Calu3 (cell line): ENCODE measurements around the gene HOGA1. TPM values are rescaled to one million over a fixed set of nuclear protein-coding genes. Genes with fewer than 3 reads are reported as not detected.
"Not testable (repeated sequence)": the region's sequence is repeated elsewhere in the genome, so short reads cannot be mapped to it uniquely, and the experiment has no call there.

Source experiments
- BruUV-seq: library from RNA; stranded (reverse); fragments of 400-500 nt; replicated peaks from 2 replicates; lab custom pipeline; 2021; lab: Mats Ljungman, UMichigan
- CTCF ChIA-PET: fragments of 300-600 bp; sonication (Branson Sonifier 250); formaldehyde crosslinking; loops from one replicate; lab custom pipeline; 2022; ENCODE audit warnings: antibody characterized with exemption; lab: Charles Lee
- DNase-seq: peaks from one replicate; pipeline ENCODE4 v3.0.0; 2022
- H3K27ac Mint-ChIP-seq: one replicate; pipeline ENCODE4 v1.8.0; 2022; ENCODE audit warnings: mixed read lengths; ENCODE audit not compliant: unreplicated experiment
- H3K27me3 Mint-ChIP-seq: one replicate; pipeline ENCODE4 v1.8.0; 2022; ENCODE audit warnings: mixed read lengths; ENCODE audit not compliant: unreplicated experiment
- H3K36me3 Mint-ChIP-seq: one replicate; pipeline ENCODE4 v1.8.0; 2022; ENCODE audit warnings: mild to moderate bottlenecking, moderate library complexity, mixed read lengths; ENCODE audit not compliant: insufficient read depth, unreplicated experiment
- H3K4me1 Mint-ChIP-seq: one replicate; pipeline ENCODE4 v1.8.0; 2022; ENCODE audit warnings: mild to moderate bottlenecking, low read depth, mixed read lengths; ENCODE audit not compliant: unreplicated experiment
- H3K4me3 Mint-ChIP-seq: one replicate; pipeline ENCODE4 v1.8.0; 2022; ENCODE audit warnings: mild to moderate bottlenecking, low read depth, moderate library complexity, mixed read lengths; ENCODE audit not compliant: unreplicated experiment
- H3K9me3 Mint-ChIP-seq: one replicate; pipeline ENCODE4 v1.8.0; 2022; ENCODE audit warnings: low read depth, mixed read lengths; ENCODE audit not compliant: unreplicated experiment
- intact Hi-C: fragments of 100-400 bp; cut with micrococcal nuclease; formaldehyde crosslinking; loops from one replicate; pipeline ENCODE4 v1.10.0; 2022; ENCODE audit not compliant: unreplicated experiment
- total RNA-seq: library from RNA; stranded (reverse); gene quantifications from 2 replicates; pipeline ENCODE4 v1.2.3, GENCODE V29; 2022
- TF ChIP-seq, protein P1 (sequence below): fragments of 200-600 bp; IDR thresholded peaks from one replicate; pipeline ENCODE4 v1.8.0; 2022; ENCODE audit warnings: antibody characterized with exemption; ENCODE audit not compliant: unreplicated experiment

Gene HOGA1
- total RNA-seq, 1 experiment from 2014 or later: 7.9 TPM

DNA sequence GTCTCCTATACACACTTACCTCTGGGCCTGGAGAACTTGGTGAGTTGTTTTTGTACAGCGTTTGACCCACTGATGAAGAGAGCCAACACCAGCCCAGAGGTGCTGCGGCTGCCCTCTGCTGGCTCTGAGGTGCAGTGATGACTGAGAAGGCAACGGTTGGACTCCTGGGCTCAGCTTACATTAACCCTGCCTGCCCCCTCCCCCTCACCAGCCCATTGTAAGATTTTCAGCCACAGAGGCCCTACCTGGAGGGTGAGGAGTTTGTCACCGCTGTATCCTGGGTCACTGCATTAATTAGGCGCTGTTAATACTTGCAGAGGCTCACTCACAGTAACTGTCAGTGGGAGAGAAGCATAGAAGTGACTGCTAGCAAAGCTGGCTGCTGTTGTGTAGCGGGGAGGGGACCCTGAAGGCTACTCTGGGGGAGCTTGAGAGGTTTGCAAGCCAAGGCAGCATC is 30.6 kb upstream of the HOGA1 start:
- H3K27me3 Mint-ChIP-seq: no peaks in the 10 kb centered on the region
- BruUV-seq: no TSS peak
- intact Hi-C loops: loop anchor here (5.0 kb wide), 1 partner anchor 91 kb away; no protein-coding TSS in a partner anchor
- H3K27ac Mint-ChIP-seq: no peak overlapping the region
- no peaks in the 10 kb centered on the region for H3K4me1 Mint-ChIP-seq
- H3K36me3 Mint-ChIP-seq: no peaks in the 10 kb centered on the region
- no peak overlapping the region for H3K4me3 Mint-ChIP-seq
- CTCF ChIA-PET: interaction anchor here (0.5 to 1.3 kb wide), 3 partner anchors 18 to 116 kb away, joined by 3 to 5 read pairs (median 3); partner anchors contain the start of gene ANKRD2
- H3K9me3 Mint-ChIP-seq: no peaks in the 10 kb centered on the region
- TF ChIP-seq, protein P1, sequence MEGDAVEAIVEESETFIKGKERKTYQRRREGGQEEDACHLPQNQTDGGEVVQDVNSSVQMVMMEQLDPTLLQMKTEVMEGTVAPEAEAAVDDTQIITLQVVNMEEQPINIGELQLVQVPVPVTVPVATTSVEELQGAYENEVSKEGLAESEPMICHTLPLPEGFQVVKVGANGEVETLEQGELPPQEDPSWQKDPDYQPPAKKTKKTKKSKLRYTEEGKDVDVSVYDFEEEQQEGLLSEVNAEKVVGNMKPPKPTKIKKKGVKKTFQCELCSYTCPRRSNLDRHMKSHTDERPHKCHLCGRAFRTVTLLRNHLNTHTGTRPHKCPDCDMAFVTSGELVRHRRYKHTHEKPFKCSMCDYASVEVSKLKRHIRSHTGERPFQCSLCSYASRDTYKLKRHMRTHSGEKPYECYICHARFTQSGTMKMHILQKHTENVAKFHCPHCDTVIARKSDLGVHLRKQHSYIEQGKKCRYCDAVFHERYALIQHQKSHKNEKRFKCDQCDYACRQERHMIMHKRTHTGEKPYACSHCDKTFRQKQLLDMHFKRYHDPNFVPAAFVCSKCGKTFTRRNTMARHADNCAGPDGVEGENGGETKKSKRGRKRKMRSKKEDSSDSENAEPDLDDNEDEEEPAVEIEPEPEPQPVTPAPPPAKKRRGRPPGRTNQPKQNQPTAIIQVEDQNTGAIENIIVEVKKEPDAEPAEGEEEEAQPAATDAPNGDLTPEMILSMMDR: peak; percentile 34
- peak; percentile 41 for DNase-seq

DNA sequence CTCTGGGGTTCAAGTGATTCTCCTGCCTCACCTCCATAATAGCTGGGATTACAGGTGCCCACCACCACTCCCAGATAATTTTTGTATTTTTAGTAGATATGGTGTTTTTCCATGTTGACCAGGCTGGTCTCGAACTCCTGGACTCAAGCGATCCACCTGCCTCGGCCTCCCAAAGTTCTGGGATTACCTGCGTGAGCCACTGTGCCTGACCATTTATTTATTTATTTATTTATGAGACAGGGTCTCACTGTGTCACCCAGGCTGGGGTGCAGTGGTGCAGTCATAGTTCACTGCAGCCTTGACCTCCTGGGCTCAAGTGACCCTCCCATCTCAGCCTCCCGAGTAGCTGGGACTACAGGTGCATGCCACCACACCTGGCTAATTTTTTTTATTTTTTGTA is 29.9 kb upstream of the HOGA1 start:
- intact Hi-C loops: loop anchor here (5.0 kb wide), 1 partner anchor 92 kb away; no protein-coding TSS in a partner anchor
- H3K27ac Mint-ChIP-seq, H3K27me3 Mint-ChIP-seq, H3K4me1 Mint-ChIP-seq, BruUV-seq, DNase-seq, H3K36me3 Mint-ChIP-seq, H3K9me3 Mint-ChIP-seq, H3K4me3 Mint-ChIP-seq: not testable (repeated sequence)
- CTCF ChIA-PET: interaction anchor here (0.5 to 1.3 kb wide), 3 partner anchors 18 to 117 kb away, joined by 3 to 5 read pairs (median 3); partner anchors contain the start of gene ANKRD2

DNA sequence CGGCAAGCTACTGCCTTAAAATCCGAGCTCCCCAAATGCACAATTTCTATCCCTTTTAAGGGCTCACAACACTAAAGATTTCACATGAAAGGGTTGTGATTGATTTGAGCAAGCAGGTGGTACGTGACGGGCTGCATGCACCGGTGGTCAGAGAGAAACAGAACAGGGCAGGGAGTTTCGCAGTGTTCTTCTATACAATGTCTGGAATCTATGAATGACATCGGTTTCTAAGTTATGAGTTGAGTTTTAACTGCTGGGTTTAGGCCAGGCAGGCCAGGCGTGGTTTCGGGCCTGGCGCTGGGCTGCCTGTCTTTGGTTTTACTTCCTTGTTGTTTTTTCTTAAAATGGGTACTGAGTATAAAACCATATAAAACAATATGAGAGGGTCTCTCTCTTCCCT is 28.6 kb upstream of the HOGA1 start:
- CTCF ChIA-PET, DNase-seq, H3K27ac Mint-ChIP-seq, H3K27me3 Mint-ChIP-seq, BruUV-seq, H3K4me1 Mint-ChIP-seq, intact Hi-C loops, H3K36me3 Mint-ChIP-seq, H3K9me3 Mint-ChIP-seq, H3K4me3 Mint-ChIP-seq: not testable (repeated sequence)

DNA sequence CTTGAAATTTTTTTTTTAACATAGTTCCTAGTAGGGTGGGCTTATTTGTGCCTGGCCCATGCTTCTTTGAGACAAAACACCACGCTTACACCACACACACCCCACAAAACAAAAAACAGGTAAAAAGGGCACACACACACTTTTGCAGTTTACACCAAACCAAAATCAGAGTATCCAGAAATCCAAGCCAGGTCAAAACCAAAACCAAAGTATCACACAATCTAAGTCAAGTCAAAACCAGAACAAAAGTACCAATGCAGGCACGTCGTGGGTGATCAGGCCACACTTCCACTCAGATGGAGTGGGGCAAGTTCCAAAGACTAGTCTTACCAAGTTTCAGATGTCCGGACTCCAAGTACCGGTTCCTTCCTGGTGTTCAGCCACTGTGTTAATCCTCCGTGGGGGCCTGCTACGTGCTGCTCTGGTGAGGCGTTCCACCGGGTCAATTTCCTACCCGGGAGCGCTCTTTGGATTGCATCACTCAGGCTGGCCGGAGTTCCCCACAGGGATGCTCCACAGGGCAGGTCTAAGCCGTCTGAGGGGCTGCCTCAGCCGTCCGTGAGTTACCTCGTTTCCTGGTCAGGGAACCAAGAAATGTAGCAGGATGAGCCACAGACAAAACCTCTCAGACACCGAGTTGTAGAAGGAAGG is 23.3 kb upstream of the HOGA1 start:
- peak overlapping the region; percentile 17 for H3K27ac Mint-ChIP-seq
- CTCF ChIA-PET, H3K27me3 Mint-ChIP-seq, H3K36me3 Mint-ChIP-seq, H3K4me1 Mint-ChIP-seq, H3K9me3 Mint-ChIP-seq, intact Hi-C loops: not testable (repeated sequence)
- DNase-seq: peak; percentile 20
- peak overlapping the region; percentile 43 for H3K4me3 Mint-ChIP-seq
- TSS peak; percentile 88 for BruUV-seq

DNA sequence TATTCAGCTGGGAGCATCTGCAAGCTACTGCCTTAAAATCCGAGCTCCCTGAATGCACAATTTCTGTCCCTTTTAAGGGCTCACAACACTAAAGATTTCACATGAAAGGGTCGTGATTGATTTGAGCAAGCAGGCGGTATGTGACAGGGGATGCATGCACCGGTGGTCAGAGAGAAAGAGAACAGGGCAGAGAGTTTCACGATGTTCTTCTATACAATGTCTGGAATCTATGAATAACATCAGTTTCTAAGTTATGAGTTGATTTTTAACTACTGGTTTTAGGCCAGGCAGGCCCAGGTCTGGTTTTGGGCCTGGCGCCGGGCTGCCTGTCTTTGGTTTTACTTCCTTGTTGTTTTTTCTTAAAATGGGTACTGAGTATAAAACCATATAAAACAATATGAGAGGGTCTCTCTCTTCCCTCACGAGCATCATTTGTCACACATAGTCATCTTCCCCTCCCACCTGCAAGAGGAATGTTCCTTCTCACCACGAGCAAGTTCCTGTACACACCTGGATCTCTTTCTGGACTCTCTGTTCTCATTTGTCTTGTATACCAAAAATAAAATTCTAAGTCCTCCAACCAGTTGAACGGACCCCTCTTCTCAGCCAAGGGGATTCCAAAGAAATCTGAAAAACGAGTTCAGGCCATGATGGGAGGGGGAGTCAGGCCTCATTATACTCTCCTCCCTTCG is 22.7 kb upstream of the HOGA1 start:
- BruUV-seq, H3K27me3 Mint-ChIP-seq, intact Hi-C loops, H3K4me1 Mint-ChIP-seq, DNase-seq, H3K9me3 Mint-ChIP-seq, H3K36me3 Mint-ChIP-seq, CTCF ChIA-PET: not testable (repeated sequence)
- Mint-ChIP-seq H3K4me3 (peak overlapping the region; percentile 43), H3K27ac (peak overlapping the region; percentile 17)

DNA sequence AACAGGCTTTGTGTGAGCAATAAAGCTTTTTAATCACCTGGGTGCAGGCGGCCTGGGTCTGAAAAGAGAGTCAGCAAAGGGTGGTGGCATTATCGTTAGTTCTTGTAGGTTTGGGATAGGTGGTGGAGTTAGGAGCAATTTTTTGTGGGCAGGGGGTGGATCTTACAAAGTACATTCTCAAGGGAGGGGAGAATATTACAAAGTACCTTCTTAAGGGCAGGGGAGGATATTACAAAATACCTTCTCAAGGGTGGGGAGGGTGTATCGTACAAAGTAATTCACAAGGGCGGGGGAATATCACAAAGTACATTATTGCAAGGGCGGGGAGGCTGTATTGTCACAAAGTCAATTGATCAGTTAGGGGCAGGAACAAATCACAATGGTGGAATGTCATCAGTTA is 21.9 kb upstream of the HOGA1 start:
- intact Hi-C loops, H3K27ac Mint-ChIP-seq, H3K27me3 Mint-ChIP-seq, H3K9me3 Mint-ChIP-seq, DNase-seq, H3K36me3 Mint-ChIP-seq, H3K4me1 Mint-ChIP-seq, CTCF ChIA-PET, BruUV-seq, H3K4me3 Mint-ChIP-seq: not testable (repeated sequence)
